ENCODE measurements around the gene ATXN7. TPM values are rescaled to one million over a fixed set of nuclear protein-coding genes. Genes with fewer than 3 reads are reported as not detected.

ATXN7 gene
- total RNA-seq, 1 experiment from 2014 or later: 27.5 TPM

DNA sequence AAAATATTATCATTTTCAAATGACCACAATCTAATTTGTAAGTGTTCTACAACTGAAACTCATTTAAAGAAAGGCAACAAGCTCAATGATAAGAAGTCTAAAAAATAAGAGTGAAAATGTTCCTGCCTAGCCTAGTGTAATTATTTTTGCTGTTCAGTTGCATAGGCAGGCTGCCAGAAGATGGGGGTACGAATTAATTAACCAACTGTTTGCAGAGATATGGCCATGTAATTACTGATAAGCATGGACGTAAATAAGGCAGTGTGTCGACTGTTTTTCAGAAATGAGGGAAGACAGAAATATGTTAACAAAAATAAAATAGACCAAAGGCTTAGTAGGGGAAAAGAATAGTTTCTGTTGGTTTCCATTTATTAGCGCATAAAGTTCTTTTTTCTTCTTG, 73.3 kb downstream of the ATXN7 start:
- Histone ChIP-seq H4K20me1 (ENCODE audit: insufficient read depth) (0 out of 2 replicates have a peak, but pooled peaks cover 3% of the 10 kb centered on the region), H3K27ac (ENCODE audit: low read depth, low read length) (no peak overlapping the region), H3K9me3 (ENCODE audit: control insufficient read depth in 1 of 2, insufficient read depth in 1 of 2, low read depth in 1 of 2, low read length in 2 of 2) (no peaks in the 10 kb centered on the region), H3K9me2 (ENCODE audit: insufficient read depth) (no peaks in the 10 kb centered on the region), H3K9ac (ENCODE audit: low read length) (no peak overlapping the region), H3K4me3 (replicated peaks in 1 of 2; ENCODE audit: low read depth in 1 of 2, low read length in 2 of 2) (no peak overlapping the region), H3K79me2 (ENCODE audit: insufficient read depth, low read length) (peaks cover 99% of the 10 kb centered on the region), H3K4me1 (ENCODE audit: control insufficient read depth in 1 of 2, insufficient read depth in 2 of 2, low read length in 2 of 2) (no peaks in the 10 kb centered on the region), H3K36me3 (ENCODE audit: control insufficient read depth in 1 of 2, insufficient read depth in 2 of 2, low read length in 2 of 2) (no peaks in the 10 kb centered on the region), H3K27me3 (ENCODE audit: insufficient read depth, low read length) (no peaks in the 10 kb centered on the region), H2AFZ (ENCODE audit: low read depth, low read length, poor library complexity, severe bottlenecking) (no peak overlapping the region), H3K4me2 (ENCODE audit: low read length) (no peak overlapping the region)
- RAD21 ChIA-PET (ENCODE audit: low non-redundant PET in 1 of 2, low total read pairs in 2 of 2, uncharacterized antibody in 2 of 2, unreplicated experiment in 2 of 2): no interaction called here
- POLR2A ChIA-PET: no interaction called here
- no peak for DNase-seq (ENCODE audit: low read depth, low spot score)
- ATAC-seq: no peak
- intact Hi-C loops (cut with micrococcal nuclease): no loop called here
- no TSS peak for BruUV-seq (replicated peaks)
- CTCF ChIA-PET: no interaction called here
- TF ChIP-seq, protein P1, sequence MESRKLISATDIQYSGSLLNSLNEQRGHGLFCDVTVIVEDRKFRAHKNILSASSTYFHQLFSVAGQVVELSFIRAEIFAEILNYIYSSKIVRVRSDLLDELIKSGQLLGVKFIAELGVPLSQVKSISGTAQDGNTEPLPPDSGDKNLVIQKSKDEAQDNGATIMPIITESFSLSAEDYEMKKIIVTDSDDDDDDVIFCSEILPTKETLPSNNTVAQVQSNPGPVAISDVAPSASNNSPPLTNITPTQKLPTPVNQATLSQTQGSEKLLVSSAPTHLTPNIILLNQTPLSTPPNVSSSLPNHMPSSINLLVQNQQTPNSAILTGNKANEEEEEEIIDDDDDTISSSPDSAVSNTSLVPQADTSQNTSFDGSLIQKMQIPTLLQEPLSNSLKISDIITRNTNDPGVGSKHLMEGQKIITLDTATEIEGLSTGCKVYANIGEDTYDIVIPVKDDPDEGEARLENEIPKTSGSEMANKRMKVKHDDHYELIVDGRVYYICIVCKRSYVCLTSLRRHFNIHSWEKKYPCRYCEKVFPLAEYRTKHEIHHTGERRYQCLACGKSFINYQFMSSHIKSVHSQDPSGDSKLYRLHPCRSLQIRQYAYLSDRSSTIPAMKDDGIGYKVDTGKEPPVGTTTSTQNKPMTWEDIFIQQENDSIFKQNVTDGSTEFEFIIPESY (IDR thresholded peaks at IDR 0.05; ENCODE audit: extremely low read depth, insufficient replicate concordance, low read length): no peak

DNA sequence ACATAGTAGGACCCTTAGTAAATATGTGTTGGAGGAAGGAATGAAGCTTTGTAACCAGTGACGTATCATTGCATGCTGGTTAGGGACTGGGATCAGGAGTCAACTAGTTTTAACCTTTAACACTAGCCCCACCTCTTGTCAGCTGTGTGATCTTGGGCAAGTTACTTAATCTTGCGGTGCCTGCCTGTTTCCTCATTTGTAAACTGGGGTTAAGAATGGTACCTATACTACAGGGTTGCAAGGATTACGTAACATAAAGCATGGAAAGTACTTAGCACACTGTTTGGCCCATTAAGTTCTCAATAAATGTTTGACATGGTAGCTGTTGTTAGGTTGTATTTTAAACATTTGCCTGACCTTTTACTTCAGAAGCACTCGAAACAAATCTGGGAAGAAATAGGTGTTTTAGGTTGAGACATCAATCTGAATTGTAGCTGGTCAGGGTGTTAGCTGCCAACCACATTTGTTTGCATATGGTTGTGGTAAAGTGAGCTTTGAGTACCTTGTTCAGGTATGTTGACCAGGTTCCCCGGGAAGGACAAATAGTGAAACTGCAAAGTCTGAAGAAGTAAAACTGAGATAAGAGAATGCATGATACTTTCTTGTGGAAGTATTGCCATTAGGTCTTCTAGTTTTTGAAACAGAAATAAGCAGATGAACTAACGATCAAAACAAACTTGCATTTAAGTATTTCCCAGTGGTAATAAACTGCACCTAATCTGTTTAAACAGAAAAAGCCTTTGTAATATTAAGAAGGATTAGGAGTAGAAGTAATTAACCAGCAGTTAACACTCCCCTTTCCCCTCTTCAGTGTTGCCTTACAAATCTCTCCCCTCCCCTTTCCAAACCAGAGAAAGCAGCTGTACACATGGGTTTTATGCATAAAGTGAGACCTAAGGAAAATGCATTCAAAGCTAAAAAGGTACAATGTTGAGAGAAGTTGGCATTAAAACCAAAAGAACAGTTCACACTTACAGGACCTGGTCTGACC, 74.3 kb downstream of the ATXN7 start:
- no peaks in the 10 kb centered on the region for H3K36me3 ChIP-seq (ENCODE audit: control insufficient read depth in 1 of 2, insufficient read depth in 2 of 2, low read length in 2 of 2)
- ChIA-PET CTCF (no interaction called here), RAD21 (ENCODE audit: low non-redundant PET in 1 of 2, low total read pairs in 2 of 2, uncharacterized antibody in 2 of 2, unreplicated experiment in 2 of 2) (no interaction called here), POLR2A (no interaction called here)
- H3K4me2 ChIP-seq (ENCODE audit: low read length): no peak overlapping the region
- TF ChIP-seq POLR2A (IDR thresholded peaks at IDR 0.05; ENCODE audit: borderline replicate concordance, extremely low read depth, insufficient read depth, insufficient read length) (no peak), YY1 (IDR thresholded peaks at IDR 0.05; ENCODE audit: extremely low read depth, insufficient replicate concordance, low read depth, low read length) (no peak), ZFX (IDR thresholded peaks at IDR 0.05) (no peak), ZNF274 (IDR thresholded peaks at IDR 0.05; ENCODE audit: low read depth, low read length) (no peak), POLR2AphosphoS5 (IDR thresholded peaks at IDR 0.05; ENCODE audit: low read depth, low read length) (no peak), JUND (IDR thresholded peaks at IDR 0.05) (no peak), EZH2 (IDR thresholded peaks at IDR 0.05) (no peak), SIN3A (IDR thresholded peaks at IDR 0.05; ENCODE audit: low read depth) (no peak), RAD21 (IDR thresholded peaks at IDR 0.05; ENCODE audit: low read depth) (no peak)
- TF ChIP-seq, protein P2, sequence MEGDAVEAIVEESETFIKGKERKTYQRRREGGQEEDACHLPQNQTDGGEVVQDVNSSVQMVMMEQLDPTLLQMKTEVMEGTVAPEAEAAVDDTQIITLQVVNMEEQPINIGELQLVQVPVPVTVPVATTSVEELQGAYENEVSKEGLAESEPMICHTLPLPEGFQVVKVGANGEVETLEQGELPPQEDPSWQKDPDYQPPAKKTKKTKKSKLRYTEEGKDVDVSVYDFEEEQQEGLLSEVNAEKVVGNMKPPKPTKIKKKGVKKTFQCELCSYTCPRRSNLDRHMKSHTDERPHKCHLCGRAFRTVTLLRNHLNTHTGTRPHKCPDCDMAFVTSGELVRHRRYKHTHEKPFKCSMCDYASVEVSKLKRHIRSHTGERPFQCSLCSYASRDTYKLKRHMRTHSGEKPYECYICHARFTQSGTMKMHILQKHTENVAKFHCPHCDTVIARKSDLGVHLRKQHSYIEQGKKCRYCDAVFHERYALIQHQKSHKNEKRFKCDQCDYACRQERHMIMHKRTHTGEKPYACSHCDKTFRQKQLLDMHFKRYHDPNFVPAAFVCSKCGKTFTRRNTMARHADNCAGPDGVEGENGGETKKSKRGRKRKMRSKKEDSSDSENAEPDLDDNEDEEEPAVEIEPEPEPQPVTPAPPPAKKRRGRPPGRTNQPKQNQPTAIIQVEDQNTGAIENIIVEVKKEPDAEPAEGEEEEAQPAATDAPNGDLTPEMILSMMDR (IDR thresholded peaks at IDR 0.05 in 2 of 3, conservative IDR thresholded peaks at IDR 0.05 in 1 of 3; ENCODE audit: borderline replicate concordance in 1 of 3, insufficient read depth in 1 of 3, low read depth in 2 of 3, low read length in 2 of 3): no peak
- DNase-seq (ENCODE audit: low read depth, low spot score) (no peak), ATAC-seq (no peak)
- 0 out of 2 replicates have a peak, but pooled peaks cover 3% of the 10 kb centered on the region for H4K20me1 ChIP-seq (ENCODE audit: insufficient read depth)
- H3K79me2 ChIP-seq (ENCODE audit: insufficient read depth, low read length): peaks cover 89% of the 10 kb centered on the region
- intact Hi-C loops (cut with micrococcal nuclease): no loop called here
- no peak overlapping the region for H3K9ac ChIP-seq (ENCODE audit: low read length)
- BruUV-seq (replicated peaks): no TSS peak
- H3K27me3 ChIP-seq (ENCODE audit: insufficient read depth, low read length): no peaks in the 10 kb centered on the region
- no peaks in the 10 kb centered on the region for H3K9me2 ChIP-seq (ENCODE audit: insufficient read depth)
- H3K4me1 ChIP-seq (ENCODE audit: control insufficient read depth in 1 of 2, insufficient read depth in 2 of 2, low read length in 2 of 2): no peaks in the 10 kb centered on the region
- H3K27ac ChIP-seq (ENCODE audit: low read depth, low read length): no peak overlapping the region
- H2AFZ ChIP-seq (ENCODE audit: low read depth, low read length, poor library complexity, severe bottlenecking): no peak overlapping the region
- H3K9me3 ChIP-seq (ENCODE audit: control insufficient read depth in 1 of 2, insufficient read depth in 1 of 2, low read depth in 1 of 2, low read length in 2 of 2): no peaks in the 10 kb centered on the region
- no peak overlapping the region for H3K4me3 ChIP-seq (replicated peaks in 1 of 2; ENCODE audit: low read depth in 1 of 2, low read length in 2 of 2)

Measured in HCT116 (cell line).